Ovary (tissue), 9 donors: ENCODE data around the gene LAD1. TPM values are rescaled to one million over a fixed set of nuclear protein-coding genes. Genes with fewer than 3 reads are reported as not detected.

Source experiments
- DNase-seq, 5 donors: peaks; one replicate each; pipeline ENCODE4 v3.0.0-alpha.2; 2019 to 2020
- H3K27ac ChIP-seq, 2 donors: fragments of 200-600 bp; one replicate each; pipeline versions ENCODE4 v1.5.1 to v1.8.0; 2019 to 2022
- H3K27me3 ChIP-seq: fragments of 200-600 bp; one replicate; pipeline ENCODE4 v1.8.0; 2022
- H3K36me3 ChIP-seq: fragments of 200-600 bp; sonication (generic); one replicate; pipeline ENCODE4 v1.5.1; 2019
- H3K4me1 ChIP-seq: one replicate; pipeline ENCODE4 v1.8.1; 2013; ENCODE audit warnings: mild to moderate bottlenecking, moderate library complexity; ENCODE audit not compliant: insufficient read depth
- H3K4me3 ChIP-seq: fragments of 200-600 bp; sonication (generic); one replicate; pipeline ENCODE4 v1.5.1; 2017
- H3K9me3 ChIP-seq, 2 donors: fragments of 200-600 bp in 1 of 2; sonication (generic) in 1 of 2; one replicate each; pipeline versions ENCODE4 v1.5.1 to v1.8.1; 2013 to 2019; ENCODE audit warnings: mild to moderate bottlenecking in 1 of 2, moderate library complexity in 1 of 2
- CTCF ChIP-seq, 3 donors: fragments of 450-650 bp in 2 of 3; fragments of 200-600 bp in 1 of 3; IDR thresholded peaks; one replicate each; pipeline versions ENCODE4 v1.5.1 to v1.8.0; 2016 to 2022; ENCODE audit warnings: antibody characterized with exemption in 3 of 3, mild to moderate bottlenecking in 1 of 3
- EP300 ChIP-seq: sonication (generic); formaldehyde crosslinking; IDR thresholded peaks from one replicate; pipeline ENCODE4 v1.6.1; 2017; ENCODE audit warnings: antibody characterized with exemption
- POLR2A ChIP-seq: fragments of 450-650 bp; IDR thresholded peaks from one replicate; pipeline ENCODE4 v1.6.1; 2017; ENCODE audit warnings: antibody characterized with exemption, mild to moderate bottlenecking, moderate library complexity
- WGBS, 3 donors: extraction: QIAGEN DNeasy Blood & Tissue Kit in 1 of 3; methylation state at CpG; one replicate each; pipeline versions ENCODE4 v1.1.5 to v1.1.7; 2013 to 2017; 5-methylcytosine and 5-hydroxymethylcytosine counted together
- intact Hi-C, 4 donors: fragments of 100-400 bp; cut with DNase I; formaldehyde crosslinking; loops; one replicate each; pipeline versions ENCODE4 v1.11.0 to v1.15.1; 2022 to 2023
- polyA plus RNA-seq, 2 donors: library from polyadenylated mRNA; stranded (reverse); fragments of 200-250 nt in 1 of 2; fragments of 350-450 nt in 1 of 2; fragmentation: Illumina TruSeq in 1 of 2; extraction: RNeasy Lipid Tissue Mini Kit (QIAGEN cat#74804) in 1 of 2; gene quantifications; one replicate each; pipeline ENCODE4 v1.2.3, GENCODE V29; 2013 to 2014
- total RNA-seq, 7 donors: library from RNA; depleted of rRNA in 2 of 7; stranded (reverse); fragments of >200 nt in 2 of 7; fragmentation: NEBNext Ultra II Directional in 3 of 7; extraction: Animal tissue kit (Norgen Biotek cat#: 25700) in 3 of 7; gene quantifications; one replicate each; pipeline versions ENCODE4 v1.1.0 to v1.2.4, GENCODE V29; 2016 to 2023
- donor health status: DM: no; HTN: no; CAD: no; lungs with moderate emphysema.
- donor health status: DM: no; HTN: no; CAD: no.
- donor health status: Bipolar disorder and iron deficiency.
- donor health status: DM: yes; HTN: yes; CAD: no.
- donor health status: DM: no; HTN: no; CAD: no.
- donor health status: DM: yes; HTN: yes; CAD: no.

Gene LAD1
- total and polyA plus RNA-seq, 9 donors, result 0.13 to 9.8 (median 2.1) TPM; not detected in 2

DNA sequence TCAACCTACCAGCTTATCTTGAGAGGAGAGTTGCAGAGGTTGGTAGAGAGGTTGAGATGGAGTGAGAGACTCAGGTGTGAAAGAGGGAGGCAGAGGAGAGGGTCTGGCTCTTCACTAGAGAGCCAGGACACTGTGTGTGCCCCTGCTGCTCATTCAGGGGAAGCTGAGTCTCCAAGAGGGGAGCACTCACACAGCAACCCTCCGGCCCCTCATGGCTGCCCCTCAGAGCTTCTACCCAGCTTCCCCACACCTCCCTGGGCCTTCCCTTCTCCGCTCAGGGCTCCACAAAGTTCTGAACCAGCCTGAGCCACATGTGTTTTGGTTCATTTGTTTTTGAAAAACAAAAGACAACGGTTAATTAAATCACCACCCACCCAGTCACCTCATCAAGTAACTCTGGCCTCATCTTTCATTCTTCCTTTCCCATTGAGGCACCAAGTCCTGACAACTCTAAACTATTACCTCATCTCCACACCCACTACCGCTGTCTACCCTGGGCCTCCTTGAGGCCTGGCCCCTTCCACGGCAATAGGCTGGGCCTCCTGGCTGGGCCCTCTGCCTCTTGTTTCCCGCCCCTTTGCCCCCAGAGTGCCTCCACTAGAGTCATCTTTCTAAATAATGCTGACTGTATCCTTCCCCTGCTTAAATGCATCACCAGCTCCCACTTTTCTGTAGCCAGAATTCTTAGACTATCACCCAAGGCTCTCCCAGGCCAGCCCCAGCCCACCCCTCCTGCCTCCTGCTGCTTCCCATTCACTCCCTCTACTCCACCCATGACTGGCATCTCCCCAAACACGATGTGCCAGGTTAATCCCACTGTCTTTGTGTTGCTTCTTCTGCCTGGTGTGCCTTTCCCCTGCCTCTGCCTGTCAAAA lies 54.7 kb downstream of the LAD1 start:
- no peaks in the 10 kb centered on the region for H3K4me1 ChIP-seq
- TF ChIP-seq POLR2A, result no peak
- TF ChIP-seq CTCF (IDR thresholded peaks at IDR 0.05), result no peak
- no peak for TF ChIP-seq EP300
- intact Hi-C loops, result no loop called here
- H3K27ac ChIP-seq, result no peak overlapping the region
- no peak for DNase-seq
- 68 to 76% (median 69%) methylated on average over 7 of the region's 7 CpGs for WGBS, 3 donors
- H3K36me3 ChIP-seq, result no peaks in the 10 kb centered on the region
- H3K9me3 ChIP-seq, result no peaks in the 10 kb centered on the region
- H3K4me3 ChIP-seq, result no peak overlapping the region
- H3K27me3 ChIP-seq, result no peaks in the 10 kb centered on the region

GRCh38 chr1:201341377-201341776 lies 57.7 kb downstream of the LAD1 start:
- intact Hi-C loops, result no loop called here
- Histone ChIP-seq H3K27ac (no peak overlapping the region), H3K4me3 (no peak overlapping the region), H3K27me3 (no peaks in the 10 kb centered on the region), H3K36me3 (no peaks in the 10 kb centered on the region), H3K9me3 (no peaks in the 10 kb centered on the region), H3K4me1 (no peaks in the 10 kb centered on the region)
- no peak for DNase-seq
- TF ChIP-seq EP300 (no peak), POLR2A (no peak), CTCF (IDR thresholded peaks at IDR 0.05) (no peak)
- WGBS, 3 donors, result 88 to 94% (median 92%) methylated on average over 1 of the region's 1 CpG

GRCh38 chr1:201336711-201337450 lies 62.2 kb downstream of the LAD1 start:
- no peak for DNase-seq
- WGBS, 3 donors, result 90 to 93% (median 92%) methylated on average over 9 of the region's 9 CpGs
- intact Hi-C loops, result no loop called here

GRCh38 chr1:201335901-201336300 lies 63.2 kb downstream of the LAD1 start:
- Histone ChIP-seq H3K27me3 (no peaks in the 10 kb centered on the region), H3K4me3 (no peak overlapping the region), H3K9me3 (no peaks in the 10 kb centered on the region), H3K4me1 (no peaks in the 10 kb centered on the region), H3K27ac (no peak overlapping the region), H3K36me3 (no peaks in the 10 kb centered on the region)
- intact Hi-C loops, result no loop called here
- no peak for DNase-seq
- 68 to 80% (median 73%) methylated on average over 3 of the region's 3 CpGs for WGBS, 3 donors
- TF ChIP-seq CTCF (IDR thresholded peaks at IDR 0.05) (no peak), POLR2A (no peak), EP300 (no peak)

More at GRCh38 chr1:201336711-201337450, 62.2 kb downstream of the LAD1 start:
- TF ChIP-seq CTCF (IDR thresholded peaks at IDR 0.05) (no peak), POLR2A (no peak), EP300 (no peak)
- no peaks in the 10 kb centered on the region for H3K9me3 ChIP-seq
- no peak overlapping the region for H3K4me3 ChIP-seq
- H3K27ac ChIP-seq, result no peak overlapping the region
- H3K27me3 ChIP-seq, result no peaks in the 10 kb centered on the region
- H3K4me1 ChIP-seq, result no peaks in the 10 kb centered on the region
- H3K36me3 ChIP-seq, result no peaks in the 10 kb centered on the region
